PC-9 (cell line): ENCODE data around the gene CCDC144A. TPM values are rescaled to one million over a fixed set of nuclear protein-coding genes. Genes with fewer than 3 reads are reported as not detected.
"Not testable (repeated sequence)": the region's sequence is repeated elsewhere in the genome, so short reads cannot be mapped to it uniquely, and the experiment has no call there.

Experiments used
- BruUV-seq: library from RNA; stranded (reverse); fragments of 400-500 nt; replicated peaks from 2 replicates; lab custom pipeline; 2021; lab: Mats Ljungman, UMichigan
- CTCF ChIA-PET: fragments of 300-600 bp; sonication (Branson Sonifier 250); formaldehyde crosslinking; loops from one replicate; lab custom pipeline; 2022; ENCODE audit warnings: antibody characterized with exemption; lab: Charles Lee
- POLR2A ChIA-PET: fragments of 300-600 bp; sonication (Branson Sonifier 250); formaldehyde crosslinking; loops from one replicate; lab custom pipeline; 2022; ENCODE audit warnings: antibody characterized with exemption; ENCODE audit not compliant: unreplicated experiment; lab: Charles Lee
- DNase-seq, 2 experiments: peaks; one replicate each; pipeline versions ENCODE4 v3.0.0 to v3.0.0-alpha.2; 2015 to 2022; ENCODE audit warnings: mixed read lengths in 1 of 2
- H2AFZ ChIP-seq: fragments of 200-600 bp; sonication (generic); 2 replicates; pipeline ENCODE4 v1.8.1; 2017; ENCODE audit warnings: antibody characterized with exemption
- H3F3A ChIP-seq: fragments of 200-600 bp; sonication (generic); 2 replicates; pipeline ENCODE4 v1.8.1; 2017; ENCODE audit warnings: antibody characterized with exemption, mild to moderate bottlenecking, low read depth; ENCODE audit not compliant: insufficient read depth
- H3K27ac ChIP-seq: fragments of 200-600 bp; sonication (generic); 2 replicates; pipeline ENCODE4 v1.6.1; 2016; ENCODE audit warnings: mixed run types
- H3K27me3 ChIP-seq: fragments of 200-600 bp; sonication (generic); 2 replicates; pipeline ENCODE4 v1.6.1; 2016; ENCODE audit warnings: low read depth, mixed run types; ENCODE audit not compliant: insufficient read depth
- H3K36me3 ChIP-seq: fragments of 200-600 bp; sonication (generic); 2 replicates; pipeline ENCODE4 v1.6.1; 2016; ENCODE audit warnings: low read depth, mixed run types
- H3K4me1 ChIP-seq: fragments of 200-600 bp; sonication (generic); replicated peaks from 2 replicates; pipeline ENCODE4 v1.6.1; 2016; ENCODE audit warnings: mixed run types; ENCODE audit not compliant: insufficient read depth
- H3K4me2 ChIP-seq: fragments of 200-600 bp; sonication (generic); 2 replicates; pipeline ENCODE4 v1.6.1; 2017; ENCODE audit warnings: mixed run types
- H3K4me3 ChIP-seq: fragments of 200-600 bp; sonication (generic); 2 replicates; pipeline ENCODE4 v1.6.1; 2016; ENCODE audit warnings: mixed run types
- H3K79me2 ChIP-seq: fragments of 200-600 bp; sonication (generic); 2 replicates; pipeline ENCODE4 v1.6.1; 2017; ENCODE audit warnings: low read depth, mixed run types
- H3K9me2 ChIP-seq: fragments of 200-600 bp; sonication (generic); 2 replicates; pipeline ENCODE4 v1.8.1; 2017; ENCODE audit warnings: mild to moderate bottlenecking; ENCODE audit not compliant: insufficient read depth
- H3K9me3 ChIP-seq: fragments of 200-600 bp; sonication (generic); 2 replicates; pipeline ENCODE4 v1.8.1; 2016; ENCODE audit warnings: low read depth; ENCODE audit not compliant: insufficient read depth
- H4K20me1 ChIP-seq: fragments of 200-600 bp; sonication (generic); 2 replicates; pipeline ENCODE4 v1.8.1; 2017; ENCODE audit not compliant: insufficient read depth
- intact Hi-C: fragments of 100-400 bp; cut with micrococcal nuclease; formaldehyde crosslinking; loops from one replicate; pipeline ENCODE4 v1.10.0; 2022; ENCODE audit not compliant: unreplicated experiment
- total RNA-seq: library from RNA; stranded (reverse); gene quantifications from 2 replicates; pipeline ENCODE4 v1.2.3, GENCODE V29; 2021
- TF ChIP-seq, protein P1 (sequence below): fragments of 200-600 bp; sonication (generic); conservative IDR thresholded peaks from 2 replicates; pipeline ENCODE4 v1.6.1; 2017; ENCODE audit warnings: mixed run types, antibody characterized with exemption, mild to moderate bottlenecking, moderate library complexity

CCDC144A gene
- total RNA-seq, 1 experiment from 2014 or later, result 5.5 TPM

DNA sequence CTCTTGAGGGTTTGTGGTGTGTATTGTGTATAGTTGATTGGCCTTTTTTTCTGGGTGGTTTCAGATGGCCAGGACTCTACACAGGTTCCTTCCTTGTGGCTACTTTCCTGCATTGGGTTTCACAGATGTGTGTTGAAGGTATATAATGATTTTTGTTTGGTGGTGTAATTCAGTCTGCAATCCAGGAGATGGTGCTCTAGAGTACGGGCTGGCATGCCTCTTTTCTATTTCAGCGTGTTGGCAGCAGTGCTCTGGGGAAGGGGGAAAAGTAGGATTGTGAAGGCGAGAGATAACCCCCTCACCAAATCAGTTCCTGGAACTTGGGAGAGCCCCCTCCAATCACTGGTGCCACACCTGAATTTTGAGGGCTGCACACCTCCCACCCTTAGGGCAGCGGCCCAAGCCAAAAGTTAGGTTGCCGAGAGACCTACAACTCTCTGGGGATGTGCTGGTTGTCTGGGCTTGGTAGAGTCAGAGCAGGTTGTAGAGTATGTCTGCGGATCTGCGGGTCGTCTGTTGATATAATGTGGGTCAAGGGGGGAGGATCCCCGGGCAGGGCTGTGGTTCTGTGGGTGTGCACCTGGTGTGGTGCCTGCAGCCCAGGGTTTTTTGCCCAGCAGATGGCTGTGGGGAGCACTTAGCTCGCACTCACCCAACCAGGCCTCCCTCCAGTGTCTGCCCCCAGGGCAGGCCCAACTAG lies 61.3 kb downstream of the CCDC144A start:
- BruUV-seq, POLR2A ChIA-PET: not testable (repeated sequence)
- DNase-seq, result peak; percentile 13 to 34

DNA sequence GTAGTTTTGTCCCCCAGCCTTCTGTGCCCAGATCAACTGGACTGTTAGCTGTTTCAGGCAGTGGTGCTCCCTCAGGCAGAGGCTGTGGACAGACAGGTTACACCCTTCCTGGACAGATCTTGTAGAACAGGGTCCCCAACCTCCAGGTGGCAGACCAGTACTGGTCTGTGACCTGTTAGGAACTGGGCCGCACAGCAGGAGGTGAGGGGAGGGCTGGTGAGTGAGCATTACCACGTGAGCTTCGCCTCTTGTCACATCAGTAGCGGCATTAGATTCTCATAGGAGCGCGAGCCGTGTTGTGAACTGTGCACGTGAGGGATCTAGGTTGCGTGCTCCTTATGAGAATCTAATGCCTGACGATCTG lies 61.9 kb downstream of the CCDC144A start:
- H3K36me3 ChIP-seq, H3K4me3 ChIP-seq, H3K79me2 ChIP-seq, H3F3A ChIP-seq, POLR2A ChIA-PET, H3K4me2 ChIP-seq, intact Hi-C loops, H2AFZ ChIP-seq, H3K27ac ChIP-seq, H3K9me2 ChIP-seq, H4K20me1 ChIP-seq, H3K9me3 ChIP-seq, H3K27me3 ChIP-seq, BruUV-seq, CTCF ChIA-PET: not testable (repeated sequence)
- peaks cover 11% of the 10 kb centered on the region for H3K4me1 ChIP-seq
- peak in 1 of 2 experiments; percentile 28 for DNase-seq

More for the DNA sequence above, 61.3 kb downstream of the CCDC144A start:
- peaks cover 11% of the 10 kb centered on the region for H3K4me1 ChIP-seq
- H3K27ac ChIP-seq, CTCF ChIA-PET, H3K9me2 ChIP-seq, intact Hi-C loops, H4K20me1 ChIP-seq, H3K36me3 ChIP-seq, H3K4me2 ChIP-seq, H3F3A ChIP-seq, H3K4me3 ChIP-seq, H3K27me3 ChIP-seq, H3K79me2 ChIP-seq, H3K9me3 ChIP-seq, H2AFZ ChIP-seq: not testable (repeated sequence)
- TF ChIP-seq, protein P1, sequence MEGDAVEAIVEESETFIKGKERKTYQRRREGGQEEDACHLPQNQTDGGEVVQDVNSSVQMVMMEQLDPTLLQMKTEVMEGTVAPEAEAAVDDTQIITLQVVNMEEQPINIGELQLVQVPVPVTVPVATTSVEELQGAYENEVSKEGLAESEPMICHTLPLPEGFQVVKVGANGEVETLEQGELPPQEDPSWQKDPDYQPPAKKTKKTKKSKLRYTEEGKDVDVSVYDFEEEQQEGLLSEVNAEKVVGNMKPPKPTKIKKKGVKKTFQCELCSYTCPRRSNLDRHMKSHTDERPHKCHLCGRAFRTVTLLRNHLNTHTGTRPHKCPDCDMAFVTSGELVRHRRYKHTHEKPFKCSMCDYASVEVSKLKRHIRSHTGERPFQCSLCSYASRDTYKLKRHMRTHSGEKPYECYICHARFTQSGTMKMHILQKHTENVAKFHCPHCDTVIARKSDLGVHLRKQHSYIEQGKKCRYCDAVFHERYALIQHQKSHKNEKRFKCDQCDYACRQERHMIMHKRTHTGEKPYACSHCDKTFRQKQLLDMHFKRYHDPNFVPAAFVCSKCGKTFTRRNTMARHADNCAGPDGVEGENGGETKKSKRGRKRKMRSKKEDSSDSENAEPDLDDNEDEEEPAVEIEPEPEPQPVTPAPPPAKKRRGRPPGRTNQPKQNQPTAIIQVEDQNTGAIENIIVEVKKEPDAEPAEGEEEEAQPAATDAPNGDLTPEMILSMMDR, result peak; percentile 70

DNA sequence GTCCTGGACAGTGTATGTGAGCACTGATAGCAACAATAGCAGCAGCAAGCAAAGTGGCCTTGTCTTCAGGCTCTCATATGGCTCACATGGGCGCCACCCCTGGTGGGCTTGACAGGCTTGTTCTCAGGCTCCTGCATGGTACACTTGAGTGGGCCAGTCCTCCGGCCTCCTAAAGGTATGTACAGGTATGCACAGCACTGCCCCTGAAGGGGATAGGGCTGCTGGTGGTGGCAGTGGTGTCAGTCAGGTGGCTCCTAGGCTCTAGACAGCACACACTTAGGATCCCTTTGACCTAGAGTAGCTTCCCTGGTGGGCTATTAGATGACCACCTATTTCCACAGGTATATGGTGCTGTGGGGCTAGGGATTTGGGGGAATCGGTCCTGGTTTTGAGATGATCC lies 67.5 kb downstream of the CCDC144A start:
- BruUV-seq, intact Hi-C loops, CTCF ChIA-PET: not testable (repeated sequence)

DNA sequence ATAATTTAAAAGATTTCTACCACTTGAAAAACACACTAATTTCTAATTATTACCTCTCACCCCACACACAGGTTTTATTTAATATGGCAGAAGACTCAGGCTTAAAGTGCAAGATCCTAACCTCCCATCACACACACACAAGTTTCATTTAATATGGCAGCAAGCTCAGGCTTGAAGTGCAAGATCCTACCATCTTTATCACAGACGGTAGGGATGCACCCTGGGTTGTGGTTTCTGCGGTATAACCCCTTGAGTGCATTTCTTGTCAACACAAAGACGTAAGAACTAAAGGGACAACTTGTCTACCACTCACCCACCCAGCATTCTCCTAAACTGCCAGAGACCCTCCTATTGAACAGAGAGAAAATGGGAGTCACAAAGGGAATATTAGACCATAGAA lies 68.1 kb downstream of the CCDC144A start:
- CTCF ChIA-PET, H3K9me2 ChIP-seq, H3K4me2 ChIP-seq, H4K20me1 ChIP-seq, H3K9me3 ChIP-seq, H3K79me2 ChIP-seq, DNase-seq, POLR2A ChIA-PET, H3K4me3 ChIP-seq, H2AFZ ChIP-seq, H3K27me3 ChIP-seq, intact Hi-C loops, H3K4me1 ChIP-seq, H3K36me3 ChIP-seq, BruUV-seq, H3F3A ChIP-seq, H3K27ac ChIP-seq: not testable (repeated sequence)

More for the DNA sequence above, 67.5 kb downstream of the CCDC144A start:
- H3K27ac ChIP-seq, H3K9me3 ChIP-seq, H3K4me1 ChIP-seq, DNase-seq, H4K20me1 ChIP-seq, H2AFZ ChIP-seq, H3K36me3 ChIP-seq, H3K4me3 ChIP-seq, H3K9me2 ChIP-seq, H3F3A ChIP-seq, POLR2A ChIA-PET, H3K4me2 ChIP-seq, H3K27me3 ChIP-seq, H3K79me2 ChIP-seq: not testable (repeated sequence)

DNA sequence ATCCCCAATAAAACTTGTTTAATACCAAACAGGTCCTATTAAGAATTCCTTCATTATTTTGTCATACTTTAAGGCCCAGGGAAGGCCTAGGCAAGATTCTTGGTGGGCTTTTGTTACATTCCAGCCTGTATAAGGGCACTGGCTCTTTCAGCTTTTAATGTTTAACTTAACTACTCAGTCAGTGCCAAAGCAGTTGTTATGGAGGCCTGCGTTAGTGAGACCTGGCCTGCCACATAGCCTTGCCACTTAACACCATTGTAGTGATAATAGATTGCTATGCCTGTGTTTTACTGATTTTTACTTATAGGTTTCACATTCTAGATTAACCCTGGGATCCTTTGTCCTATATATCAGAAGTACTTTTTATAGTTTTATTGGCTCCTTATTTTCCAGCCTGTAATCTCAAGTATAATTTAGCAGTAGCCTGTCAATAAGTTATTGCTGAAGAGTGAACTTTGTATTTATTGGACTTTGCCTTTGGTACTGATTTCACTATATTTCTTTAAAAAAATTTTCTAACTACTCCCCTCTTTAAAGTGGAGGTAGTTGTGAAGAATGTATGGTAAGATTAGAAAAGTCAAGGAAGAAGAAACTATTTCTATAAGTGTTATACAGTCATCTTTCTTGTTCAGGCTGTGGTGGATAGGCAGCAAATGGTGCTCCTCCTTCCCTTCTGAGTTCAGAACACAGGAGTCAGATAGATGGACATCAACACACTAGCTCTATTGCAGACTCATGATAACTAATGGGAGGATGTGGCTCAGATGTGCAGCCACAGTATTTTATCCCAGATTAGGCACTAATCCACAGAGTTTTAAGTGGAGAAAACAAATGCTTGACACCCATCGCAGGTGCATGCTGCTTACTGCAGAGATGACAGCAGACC lies 78.5 kb downstream of the CCDC144A start:
- H3K4me1 ChIP-seq, H3K4me3 ChIP-seq, H3K27ac ChIP-seq, H3K4me2 ChIP-seq, POLR2A ChIA-PET, BruUV-seq, H3K9me3 ChIP-seq, H2AFZ ChIP-seq, CTCF ChIA-PET, H3K27me3 ChIP-seq, H3K79me2 ChIP-seq, H3F3A ChIP-seq, H3K36me3 ChIP-seq, intact Hi-C loops, H3K9me2 ChIP-seq, H4K20me1 ChIP-seq, DNase-seq: not testable (repeated sequence)

DNA sequence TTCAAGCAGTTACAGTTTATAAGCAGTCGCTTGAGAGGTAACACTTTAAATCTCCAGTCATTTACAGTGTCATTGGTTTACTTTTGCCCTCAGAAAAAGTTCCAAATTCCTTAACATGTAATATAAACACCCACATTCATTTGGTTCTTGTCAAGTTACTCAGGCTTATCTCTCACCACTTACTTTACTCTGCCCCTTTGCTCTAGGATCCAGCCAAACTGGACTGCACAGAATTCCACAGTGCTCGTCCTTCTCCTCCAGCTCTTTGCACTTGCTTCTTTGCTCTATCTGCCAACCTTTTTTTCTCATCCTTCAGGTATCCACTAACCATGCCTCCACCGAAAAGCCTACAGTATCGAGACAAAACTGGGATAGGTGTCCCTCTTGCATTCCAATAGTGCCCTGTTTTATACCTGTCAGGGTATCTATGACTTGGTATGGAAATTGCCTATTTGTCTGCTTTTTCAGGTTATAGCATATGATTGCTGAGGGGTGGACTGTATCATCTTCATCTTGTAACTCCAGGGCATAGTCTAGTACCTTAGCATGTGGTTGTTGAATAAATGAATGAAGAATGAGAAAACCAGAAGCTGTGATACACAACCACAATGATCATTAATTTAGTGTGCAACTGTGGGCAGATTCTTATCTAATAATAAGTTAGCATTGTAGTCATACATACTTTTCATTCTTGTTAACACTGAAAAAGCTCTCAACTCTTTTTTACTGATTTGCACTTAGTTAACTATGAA lies 82.5 kb downstream of the CCDC144A start:
- DNase-seq, POLR2A ChIA-PET, H3K27ac ChIP-seq, H3K4me3 ChIP-seq, H3K9me3 ChIP-seq, H3K79me2 ChIP-seq, H3K9me2 ChIP-seq, H2AFZ ChIP-seq, H4K20me1 ChIP-seq, intact Hi-C loops, H3K27me3 ChIP-seq, H3K4me1 ChIP-seq, H3K4me2 ChIP-seq, H3F3A ChIP-seq, H3K36me3 ChIP-seq, BruUV-seq, CTCF ChIA-PET: not testable (repeated sequence)
